Stomach (tissue), 9 donors: ENCODE measurements around the gene FHIP2A. TPM values are rescaled to one million over a fixed set of nuclear protein-coding genes. Genes with fewer than 3 reads are reported as not detected.

Source experiments
- DNase-seq, 2 donors: peaks; one replicate each; pipeline versions ENCODE4 v3.0.0 to v3.0.0-alpha.2; 2013 to 2019
- H3K27ac ChIP-seq, 5 donors: fragments of 200-600 bp in 4 of 5; sonication (generic) in 4 of 5; one replicate each; pipeline ENCODE4 v1.5.1; 2013 to 2019; ENCODE audit warnings: mild to moderate bottlenecking in 1 of 5, moderate library complexity in 1 of 5
- H3K27me3 ChIP-seq, 3 donors: fragments of 200-600 bp; sonication (generic); one replicate each; pipeline ENCODE4 v1.5.1; 2017 to 2019; ENCODE audit warnings: mixed run types in 1 of 3
- H3K36me3 ChIP-seq, 4 donors: fragments of 200-600 bp; sonication (generic); 1 replicate in 3 of 4; 2 replicates in 1 of 4; pipeline ENCODE4 v1.5.1; 2016 to 2019
- H3K4me1 ChIP-seq, 4 donors: fragments of 200-600 bp; sonication (generic); one replicate each; pipeline ENCODE4 v1.5.1; 2016 to 2019
- H3K4me3 ChIP-seq, 4 donors: fragments of 200-600 bp; sonication (generic) in 3 of 4; one replicate each; pipeline ENCODE4 v1.5.1; 2016 to 2019; ENCODE audit warnings: mild to moderate bottlenecking in 1 of 4
- H3K9me3 ChIP-seq, 4 donors: fragments of 200-600 bp; sonication (generic); one replicate each; pipeline ENCODE4 v1.5.1; 2016 to 2019
- CTCF ChIP-seq, 7 experiments: fragments of 450-650 bp in 4 of 7; fragments of 200-600 bp in 3 of 7; sonication (generic) in 3 of 7; IDR thresholded peaks; one replicate each; pipeline ENCODE4 v1.5.1; 2016 to 2019; ENCODE audit warnings: antibody characterized with exemption in 7 of 7, control low read depth in 2 of 7, mild to moderate bottlenecking in 1 of 7
- EP300 ChIP-seq: sonication (generic); formaldehyde crosslinking; IDR thresholded peaks from one replicate; pipeline ENCODE4 v1.6.1; 2017; ENCODE audit warnings: antibody characterized with exemption
- POLR2A ChIP-seq, 4 donors: fragments of 450-650 bp; IDR thresholded peaks; one replicate each; pipeline ENCODE4 v1.6.1; 2016; ENCODE audit warnings: antibody characterized with exemption in 4 of 4, control low read depth in 2 of 4, mild to moderate bottlenecking in 1 of 4, moderate library complexity in 1 of 4
- POLR2AphosphoS5 ChIP-seq, 3 donors: sonication (generic); formaldehyde crosslinking; IDR thresholded peaks; one replicate each; pipeline ENCODE4 v1.6.1; 2016; ENCODE audit warnings: antibody characterized with exemption in 3 of 3
- WGBS, 5 donors: extraction: QIAGEN DNeasy Blood & Tissue Kit in 3 of 5; methylation state at CpG; one replicate each; pipeline versions ENCODE4 v1.1.5 to v1.1.7; 2013 to 2018; 5-methylcytosine and 5-hydroxymethylcytosine counted together
- intact Hi-C: fragments of 100-400 bp; cut with DNase I; formaldehyde crosslinking; loops from one replicate; pipeline ENCODE4 v1.15.1; 2023; ENCODE audit warnings: low total_unique reads
- polyA plus RNA-seq, 3 donors: library from polyadenylated mRNA; stranded (reverse); fragments of 200-250 nt; gene quantifications; one replicate each; pipeline ENCODE4 v1.2.3, GENCODE V29; 2013
- total RNA-seq, 5 donors: library from RNA; depleted of rRNA; stranded (reverse); fragments of >200 nt; gene quantifications; one replicate each; pipeline versions ENCODE4 v1.1.0 to v1.2.3, GENCODE V29; 2014 to 2016
- donor health status: healthy with polysubstance abuse.
- donor health status: Bipolar disorder and iron deficiency.
- donor health status: healthy.

The FHIP2A gene
- total and polyA plus RNA-seq, 8 donors: 0.87 to 264 (median 10.5) TPM

- intact Hi-C loops: no loop called here
- Histone ChIP-seq H3K4me1 (no peaks in the 10 kb centered on the region), H3K4me3 (no peak overlapping the region), H3K36me3 (peaks cover 58 to 98% (median 97%) of the 10 kb centered on the region in 4 donors), H3K27ac (no peak overlapping the region), H3K9me3 (no peaks in the 10 kb centered on the region), H3K27me3 (no peaks in the 10 kb centered on the region)
- DNase-seq: no peak
- 93 to 97% (median 96%) methylated on average over 4 of the region's 4 CpGs for WGBS, 5 donors
- no peak for TF ChIP-seq EP300
- no peak for TF ChIP-seq POLR2AphosphoS5 (IDR thresholded peaks at IDR 0.05)
- TF ChIP-seq CTCF (IDR thresholded peaks at IDR 0.05): no peak
These were observed 28.1 kb downstream of the FHIP2A start for GRCh38 chr10:114849674-114850073.

- TF ChIP-seq CTCF (IDR thresholded peaks at IDR 0.05) (no peak), EP300 (no peak), POLR2A (IDR thresholded peaks at IDR 0.05) (no peak), POLR2AphosphoS5 (IDR thresholded peaks at IDR 0.05) (no peak)
- Histone ChIP-seq H3K4me3 (no peak overlapping the region), H3K4me1 (no peaks in the 10 kb centered on the region), H3K27ac (no peak overlapping the region), H3K27me3 (no peaks in the 10 kb centered on the region), H3K36me3 (peaks cover 54 to 98% (median 97%) of the 10 kb centered on the region in 4 donors), H3K9me3 (no peaks in the 10 kb centered on the region)
- 71 to 93% (median 85%) methylated on average over 2 of the region's 2 CpGs for WGBS, 5 donors
- no peak for DNase-seq
- intact Hi-C loops: no loop called here
These were observed 28.5 kb downstream of the FHIP2A start for GRCh38 chr10:114850126-114850525.

- peaks cover 0 to 7% (median 0%) of the 10 kb centered on the region in 4 donors for H3K4me1 ChIP-seq
- no peaks in the 10 kb centered on the region for H3K9me3 ChIP-seq
- intact Hi-C loops: no loop called here
- TF ChIP-seq CTCF (IDR thresholded peaks at IDR 0.05) (no peak), POLR2A (IDR thresholded peaks at IDR 0.05) (no peak), POLR2AphosphoS5 (IDR thresholded peaks at IDR 0.05) (no peak), EP300 (no peak)
- no peak for DNase-seq
- no peak overlapping the region for H3K4me3 ChIP-seq
- peaks cover 55 to 98% (median 97%) of the 10 kb centered on the region in 4 donors for H3K36me3 ChIP-seq
- no peak overlapping the region for H3K27ac ChIP-seq
- WGBS, 5 donors: 84 to 90% (median 88%) methylated on average over 2 of the region's 2 CpGs
- no peaks in the 10 kb centered on the region for H3K27me3 ChIP-seq
These were observed 29.8 kb downstream of the FHIP2A start for GRCh38 chr10:114851336-114851735.

- peaks cover 52 to 98% (median 97%) of the 10 kb centered on the region in 4 donors for H3K36me3 ChIP-seq
- intact Hi-C loops: no loop called here
These were observed 30.6 kb downstream of the FHIP2A start for GRCh38 chr10:114852197-114852596.

More at GRCh38 chr10:114852197-114852596, 30.6 kb downstream of the FHIP2A start:
- Histone ChIP-seq H3K27me3 (no peaks in the 10 kb centered on the region), H3K9me3 (no peaks in the 10 kb centered on the region), H3K27ac (no peak overlapping the region), H3K4me1 (peaks cover 0 to 15% (median 0%) of the 10 kb centered on the region in 4 donors), H3K4me3 (no peak overlapping the region)
- TF ChIP-seq POLR2A (IDR thresholded peaks at IDR 0.05) (no peak), CTCF (IDR thresholded peaks at IDR 0.05) (no peak), EP300 (no peak), POLR2AphosphoS5 (IDR thresholded peaks at IDR 0.05) (no peak)
- DNase-seq: no peak
